ENCODE measurements around the gene GALNT14.

GALNT14 gene

DNA sequence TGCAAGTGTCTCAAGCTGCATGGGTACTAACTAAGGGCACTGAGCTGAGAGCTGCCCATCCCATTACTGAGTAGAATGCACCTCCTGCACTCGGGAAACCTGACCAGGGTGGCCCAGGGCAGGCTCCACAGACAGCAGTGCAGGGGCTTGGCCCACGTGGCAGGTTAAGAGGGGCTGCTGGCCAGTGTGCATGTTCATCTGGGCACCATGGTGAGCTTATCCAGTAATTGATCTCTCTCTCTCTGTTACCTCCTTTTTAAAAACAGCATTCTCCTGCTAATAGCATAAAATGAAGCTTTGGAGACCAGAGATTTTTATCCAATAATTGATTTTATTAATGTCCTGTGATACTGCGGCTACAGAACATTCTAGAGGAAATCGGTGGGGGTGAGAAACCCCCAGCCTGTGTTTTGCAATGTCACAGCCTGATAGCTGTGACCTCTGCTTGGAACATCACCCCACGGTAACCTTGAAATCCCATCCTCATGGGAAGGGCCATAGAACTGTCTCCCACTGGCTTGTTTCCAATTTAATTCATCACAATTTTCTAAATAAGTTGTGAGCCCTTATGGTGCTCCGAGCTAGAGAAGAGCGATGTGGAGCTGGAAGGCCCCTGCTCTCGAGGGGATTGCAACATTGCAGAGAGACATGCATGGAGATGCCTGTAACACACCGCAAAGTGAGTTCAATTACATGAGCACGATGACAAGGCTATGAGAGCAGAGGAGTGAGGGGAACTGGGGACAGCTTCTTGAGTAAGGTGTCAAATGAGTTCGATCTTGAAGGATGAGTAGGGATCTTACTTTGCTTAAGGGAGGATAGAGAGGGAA is 143.8 kb downstream of the GALNT14 start:
- no peaks in the 10 kb centered on the region for H3K36me3 ChIP-seq
- TF ChIP-seq, protein P1, sequence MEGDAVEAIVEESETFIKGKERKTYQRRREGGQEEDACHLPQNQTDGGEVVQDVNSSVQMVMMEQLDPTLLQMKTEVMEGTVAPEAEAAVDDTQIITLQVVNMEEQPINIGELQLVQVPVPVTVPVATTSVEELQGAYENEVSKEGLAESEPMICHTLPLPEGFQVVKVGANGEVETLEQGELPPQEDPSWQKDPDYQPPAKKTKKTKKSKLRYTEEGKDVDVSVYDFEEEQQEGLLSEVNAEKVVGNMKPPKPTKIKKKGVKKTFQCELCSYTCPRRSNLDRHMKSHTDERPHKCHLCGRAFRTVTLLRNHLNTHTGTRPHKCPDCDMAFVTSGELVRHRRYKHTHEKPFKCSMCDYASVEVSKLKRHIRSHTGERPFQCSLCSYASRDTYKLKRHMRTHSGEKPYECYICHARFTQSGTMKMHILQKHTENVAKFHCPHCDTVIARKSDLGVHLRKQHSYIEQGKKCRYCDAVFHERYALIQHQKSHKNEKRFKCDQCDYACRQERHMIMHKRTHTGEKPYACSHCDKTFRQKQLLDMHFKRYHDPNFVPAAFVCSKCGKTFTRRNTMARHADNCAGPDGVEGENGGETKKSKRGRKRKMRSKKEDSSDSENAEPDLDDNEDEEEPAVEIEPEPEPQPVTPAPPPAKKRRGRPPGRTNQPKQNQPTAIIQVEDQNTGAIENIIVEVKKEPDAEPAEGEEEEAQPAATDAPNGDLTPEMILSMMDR (IDR thresholded peaks at IDR 0.05): no peak
- no peak overlapping the region for H3K4me3 ChIP-seq (ENCODE audit: low read depth in 1 of 2, low read length in 1 of 2)
- peaks cover 0 to 4% of the 10 kb centered on the region in 2 experiments for H3K4me1 ChIP-seq (ENCODE audit: control insufficient read depth in 1 of 2, insufficient read depth in 1 of 2, low read depth in 1 of 2, low read length in 1 of 2)
- H3K27ac ChIP-seq: no peak overlapping the region
- no peaks in the 10 kb centered on the region for H3K27me3 ChIP-seq
- no peaks in the 10 kb centered on the region for H3K9me3 ChIP-seq

DNA sequence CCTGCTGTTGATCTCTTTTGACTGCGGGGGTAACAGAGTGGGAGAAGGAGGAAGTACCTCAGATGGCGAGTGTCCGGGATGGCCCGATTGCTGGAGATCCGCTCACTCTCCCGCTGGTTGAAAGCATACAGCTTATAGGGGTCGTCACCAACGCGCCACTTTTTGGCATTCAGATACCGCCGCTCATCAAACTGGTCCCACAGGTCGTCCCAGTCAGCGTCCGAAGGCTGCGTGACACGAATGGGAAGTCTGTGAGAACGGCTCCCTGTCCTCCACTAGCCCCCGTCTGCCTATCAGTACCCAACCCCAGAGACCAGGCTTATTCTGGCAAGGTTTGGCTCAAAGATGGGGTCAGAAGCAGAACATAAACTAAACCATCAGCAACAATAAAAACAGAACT is 145.5 kb downstream of the GALNT14 start:
- Histone ChIP-seq H3K4me1 (ENCODE audit: control insufficient read depth in 1 of 2, insufficient read depth in 1 of 2, low read depth in 1 of 2, low read length in 1 of 2) (peaks cover 0 to 4% of the 10 kb centered on the region in 2 experiments), H3K27ac (no peak overlapping the region), H3K27me3 (no peaks in the 10 kb centered on the region), H3K36me3 (no peaks in the 10 kb centered on the region), H3K4me3 (ENCODE audit: low read depth in 1 of 2, low read length in 1 of 2) (no peak overlapping the region), H3K9me3 (no peaks in the 10 kb centered on the region)
- TF ChIP-seq, protein P1 (IDR thresholded peaks at IDR 0.05): no peak

DNA sequence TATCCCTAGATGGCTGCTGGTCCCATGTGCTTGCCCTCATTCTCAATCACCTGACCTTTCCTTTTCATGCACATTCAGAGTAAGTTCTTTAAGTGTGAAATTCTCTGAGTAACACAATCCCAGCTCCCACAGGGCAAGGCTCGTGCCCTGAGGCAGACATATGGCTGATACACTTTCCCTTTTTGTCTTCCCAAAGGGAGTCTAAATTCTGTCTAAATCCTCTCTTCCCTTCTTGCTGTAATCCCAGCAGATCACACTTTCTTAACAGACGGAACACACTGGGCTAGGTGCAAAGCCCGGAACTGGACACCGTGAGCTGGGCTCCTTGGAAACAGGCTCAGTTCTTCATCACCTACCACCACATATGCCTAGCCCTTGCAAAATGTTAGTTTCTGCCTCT is 147.6 kb downstream of the GALNT14 start:
- TF ChIP-seq, protein P1 (IDR thresholded peaks at IDR 0.05): no peak
- no peaks in the 10 kb centered on the region for H3K36me3 ChIP-seq
- peaks cover 0 to 4% of the 10 kb centered on the region in 2 experiments for H3K4me1 ChIP-seq (ENCODE audit: control insufficient read depth in 1 of 2, insufficient read depth in 1 of 2, low read depth in 1 of 2, low read length in 1 of 2)
- no peaks in the 10 kb centered on the region for H3K9me3 ChIP-seq
- no peak overlapping the region for H3K27ac ChIP-seq
- no peak overlapping the region for H3K4me3 ChIP-seq (ENCODE audit: low read depth in 1 of 2, low read length in 1 of 2)
- no peaks in the 10 kb centered on the region for H3K27me3 ChIP-seq

DNA sequence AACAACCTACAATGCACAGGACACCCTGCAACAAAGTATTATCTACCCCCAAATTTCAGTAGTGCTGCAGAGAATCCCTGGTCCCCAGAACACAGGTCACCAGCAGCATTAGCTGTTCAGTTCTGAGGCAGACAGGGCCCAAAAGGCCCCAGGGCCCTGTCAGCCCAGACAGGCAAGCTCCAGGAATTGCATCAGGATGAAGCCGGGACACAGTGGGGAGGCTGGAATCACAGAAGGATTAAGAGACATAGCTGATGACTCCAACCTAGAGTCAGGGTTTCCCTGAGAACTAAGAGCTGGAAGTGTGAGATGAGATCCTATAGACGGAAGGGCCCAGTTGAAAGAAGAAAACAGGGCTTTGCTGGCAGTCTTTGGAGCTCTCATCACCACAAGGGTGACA is 148.1 kb downstream of the GALNT14 start:
- Histone ChIP-seq H3K27ac (no peak overlapping the region), H3K9me3 (no peaks in the 10 kb centered on the region), H3K27me3 (no peaks in the 10 kb centered on the region), H3K4me1 (ENCODE audit: control insufficient read depth in 1 of 2, insufficient read depth in 1 of 2, low read depth in 1 of 2, low read length in 1 of 2) (peaks cover 0 to 4% of the 10 kb centered on the region in 2 experiments), H3K36me3 (no peaks in the 10 kb centered on the region), H3K4me3 (ENCODE audit: low read depth in 1 of 2, low read length in 1 of 2) (no peak overlapping the region)
- TF ChIP-seq, protein P1 (IDR thresholded peaks at IDR 0.05): no peak

DNA sequence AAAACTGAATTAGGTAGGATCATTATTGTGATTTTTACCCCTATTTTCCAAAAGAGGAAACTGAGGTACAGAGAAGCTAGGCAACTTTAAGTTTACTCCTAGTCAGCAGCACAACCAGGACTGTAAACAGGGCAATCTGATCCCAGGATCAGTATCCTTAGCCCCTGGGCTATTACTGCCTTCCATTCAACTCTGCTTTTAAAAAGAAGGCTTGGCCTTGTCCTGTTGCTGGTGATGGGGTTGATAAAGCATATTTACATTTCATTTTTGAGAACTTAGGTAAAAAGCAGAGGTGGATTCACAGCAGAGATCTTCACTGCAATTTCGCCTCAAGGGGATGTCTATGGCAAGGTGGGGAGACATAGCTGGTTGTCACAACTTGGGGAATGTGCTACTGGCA is 148.5 kb downstream of the GALNT14 start:
- Histone ChIP-seq H3K36me3 (no peaks in the 10 kb centered on the region), H3K9me3 (no peaks in the 10 kb centered on the region), H3K4me1 (ENCODE audit: control insufficient read depth in 1 of 2, insufficient read depth in 1 of 2, low read depth in 1 of 2, low read length in 1 of 2) (peaks cover 0 to 3% of the 10 kb centered on the region in 2 experiments), H3K27me3 (no peaks in the 10 kb centered on the region), H3K4me3 (ENCODE audit: low read depth in 1 of 2, low read length in 1 of 2) (no peak overlapping the region), H3K27ac (no peak overlapping the region)
- TF ChIP-seq, protein P1 (IDR thresholded peaks at IDR 0.05): no peak

All from neutrophil (primary cell).